ENCODE measurements around the gene THADA. TPM values are rescaled to one million over a fixed set of nuclear protein-coding genes. Genes with fewer than 3 reads are reported as not detected.
A peak's percentile ranks its signal among the peaks of the same experiment; 100 is the strongest.

The THADA gene
- polyA plus RNA-seq, 1 donor (not counting 4 experiments of a cell fraction or from before 2014, with no cell fraction given), result 22.6 TPM

DNA sequence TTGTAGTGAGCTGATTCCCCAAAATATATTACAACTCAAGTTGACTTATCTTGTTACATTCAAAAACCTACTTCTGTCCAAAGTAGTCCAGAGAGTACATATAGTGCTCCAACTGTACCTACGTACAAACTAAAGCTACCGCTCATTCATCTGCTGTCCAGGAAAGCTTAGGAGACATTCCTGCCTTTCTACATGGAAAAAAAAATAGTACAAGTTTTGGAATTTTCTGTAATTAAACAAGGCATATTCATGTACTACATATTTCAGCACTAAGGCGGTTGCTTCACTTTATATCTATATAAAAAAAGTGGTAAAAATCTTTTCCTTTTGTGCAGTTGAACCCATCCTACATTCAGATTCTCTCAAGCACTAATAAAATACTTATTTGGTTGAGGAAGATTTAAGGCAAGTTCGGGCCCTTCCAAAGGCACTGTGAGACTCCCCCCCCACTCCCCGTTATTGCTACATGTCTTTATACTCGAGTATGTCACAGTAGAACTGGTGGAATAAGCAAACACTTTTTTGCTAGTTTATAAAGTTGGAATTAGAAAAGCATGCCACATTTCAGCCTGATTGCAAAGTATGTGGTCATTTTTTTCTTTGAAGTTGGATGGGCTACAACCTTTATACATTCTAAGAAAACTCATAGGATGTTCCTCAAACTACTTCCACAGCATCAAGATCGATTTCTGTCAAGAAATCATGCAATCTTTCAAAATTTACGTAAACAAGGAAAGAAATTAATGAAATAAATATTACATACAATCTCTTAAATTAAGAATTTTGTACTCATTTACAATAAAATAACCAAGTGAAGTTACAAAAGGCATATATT is 373.1 kb downstream of the THADA start:
- Histone ChIP-seq H3K4me2 (ENCODE audit: control insufficient read depth, extremely low read depth, insufficient read depth, low read depth, low read length) (peak overlapping the region; percentile 87), H3K27ac (ENCODE audit: control insufficient read depth, insufficient read depth, low read length) (peak overlapping the region; percentile 89), H3K79me2 (ENCODE audit: control insufficient read depth, insufficient read depth, low read length) (peaks cover 45% of the 10 kb centered on the region), H3K9me1 (ENCODE audit: control insufficient read depth, extremely low read depth, insufficient read depth, low read length) (no peaks in the 10 kb centered on the region), H4K20me1 (ENCODE audit: control insufficient read depth, extremely low read depth, insufficient read depth, low read length) (peaks cover 16% of the 10 kb centered on the region), H3K36me3 (ENCODE audit: control insufficient read depth in 2 of 2, extremely low read depth in 1 of 2, insufficient read depth in 2 of 2, low read length in 2 of 2) (peaks cover 4 to 14% of the 10 kb centered on the region in 2 experiments), H3K9me3 (ENCODE audit: control insufficient read depth, low read depth, low read length) (no peaks in the 10 kb centered on the region), H3K27me3 (ENCODE audit: control insufficient read depth, extremely low read depth, insufficient read depth, low read length) (no peaks in the 10 kb centered on the region), H3K4me1 (ENCODE audit: control insufficient read depth, extremely low read depth, insufficient read depth, low read length) (peaks cover 43% of the 10 kb centered on the region), H2AFZ (ENCODE audit: control insufficient read depth, low read length) (no peak overlapping the region), H3K4me3 (ENCODE audit: control insufficient read depth in 2 of 3, extremely low read depth in 1 of 3, insufficient read depth in 2 of 3, low read depth in 1 of 3, low read length in 3 of 3) (peak overlapping the region; percentile 87 to 96 (median 92)), H3K9ac (ENCODE audit: control insufficient read depth, extremely low read depth, insufficient read depth, low read length) (peak overlapping the region; percentile 94)
- DNase-seq (ENCODE audit: low read depth, low spot score), result no peak
- dilution Hi-C loops (cut with MboI; ENCODE audit: extremely low pct_ligation_motif_present, low sequenced_read_pairs), result no loop called here
- TF ChIP-seq EZH2 (IDR thresholded peaks at IDR 0.05; ENCODE audit: low read length), result no peak
- no peak for TF ChIP-seq CTCF (optimal IDR thresholded peaks at IDR 0.05 in 1 of 3, IDR thresholded peaks at IDR 0.05 in 1 of 3, conservative IDR thresholded peaks at IDR 0.05 in 1 of 3; ENCODE audit: extremely low read depth in 1 of 3, insufficient read depth in 2 of 3, low read length in 3 of 3)
- FAIRE-seq, result no peak

- Histone ChIP-seq H2AFZ (ENCODE audit: control insufficient read depth, low read length) (no peak overlapping the region), H3K4me1 (ENCODE audit: control insufficient read depth, extremely low read depth, insufficient read depth, low read length) (peaks cover 44% of the 10 kb centered on the region), H3K4me2 (ENCODE audit: control insufficient read depth, extremely low read depth, insufficient read depth, low read depth, low read length) (peak overlapping the region; percentile 87), H3K9ac (ENCODE audit: control insufficient read depth, extremely low read depth, insufficient read depth, low read length) (peak overlapping the region; percentile 94), H4K20me1 (ENCODE audit: control insufficient read depth, extremely low read depth, insufficient read depth, low read length) (peaks cover 16% of the 10 kb centered on the region), H3K9me3 (ENCODE audit: control insufficient read depth, low read depth, low read length) (no peaks in the 10 kb centered on the region), H3K79me2 (ENCODE audit: control insufficient read depth, insufficient read depth, low read length) (peaks cover 37% of the 10 kb centered on the region), H3K27me3 (ENCODE audit: control insufficient read depth, extremely low read depth, insufficient read depth, low read length) (no peaks in the 10 kb centered on the region), H3K9me1 (ENCODE audit: control insufficient read depth, extremely low read depth, insufficient read depth, low read length) (no peaks in the 10 kb centered on the region), H3K36me3 (ENCODE audit: control insufficient read depth in 2 of 2, extremely low read depth in 1 of 2, insufficient read depth in 2 of 2, low read length in 2 of 2) (peaks cover 4 to 14% of the 10 kb centered on the region in 2 experiments), H3K4me3 (ENCODE audit: control insufficient read depth in 2 of 3, extremely low read depth in 1 of 3, insufficient read depth in 2 of 3, low read depth in 1 of 3, low read length in 3 of 3) (peak overlapping the region; percentile 87 to 96 (median 92)), H3K27ac (ENCODE audit: control insufficient read depth, insufficient read depth, low read length) (peak overlapping the region; percentile 89)
- FAIRE-seq (no peak), DNase-seq (ENCODE audit: low read depth, low spot score) (no peak)
- TF ChIP-seq EZH2 (IDR thresholded peaks at IDR 0.05; ENCODE audit: low read length) (no peak), CTCF (optimal IDR thresholded peaks at IDR 0.05 in 1 of 3, IDR thresholded peaks at IDR 0.05 in 1 of 3, conservative IDR thresholded peaks at IDR 0.05 in 1 of 3; ENCODE audit: extremely low read depth in 1 of 3, insufficient read depth in 2 of 3, low read length in 3 of 3) (no peak)
- dilution Hi-C loops (cut with MboI; ENCODE audit: extremely low pct_ligation_motif_present, low sequenced_read_pairs), result no loop called here
These were observed 373.9 kb downstream of the THADA start for GRCh38 chr2:43221763-43222474.

All from keratinocyte (primary cell).